ENCODE results near the gene CNTN4. TPM values are rescaled to one million over a fixed set of nuclear protein-coding genes. Genes with fewer than 3 reads are reported as not detected.

The CNTN4 gene
- total RNA-seq, 4 donors from 2014 or later: 6.6 to 10.7 (median 9.7) TPM

- Histone ChIP-seq H3K9me3 (no peaks in the 10 kb centered on the region), H3K36me3 (no peaks in the 10 kb centered on the region), H3K4me3 (no peak overlapping the region), H3K27me3 (no peaks in the 10 kb centered on the region), H3K27ac (replicated peaks in 1 of 4) (no peak overlapping the region), H3K4me1 (no peaks in the 10 kb centered on the region)
- WGBS: 65% methylated on average over 4 of the region's 4 CpGs
- no peak for DNase-seq (ENCODE audit: extremely low spot score)
- intact Hi-C loops (cut with DNase I): no loop called here
- TF ChIP-seq POLR2AphosphoS5 (IDR thresholded peaks at IDR 0.05) (no peak), EP300 (IDR thresholded peaks at IDR 0.05) (no peak), CTCF (IDR thresholded peaks at IDR 0.05) (no peak), POLR2A (IDR thresholded peaks at IDR 0.05; ENCODE audit: low read depth) (no peak)
These were observed 799.2 kb downstream of the CNTN4 start for GRCh38 chr3:2897821-2898220.

- 6% methylated on average over 1 of the region's 1 CpG for WGBS
- TF ChIP-seq EP300 (IDR thresholded peaks at IDR 0.05) (no peak), POLR2A (IDR thresholded peaks at IDR 0.05; ENCODE audit: low read depth) (no peak)
- no peak for DNase-seq (ENCODE audit: extremely low spot score)
- Histone ChIP-seq H3K9me3 (no peaks in the 10 kb centered on the region), H3K4me1 (no peaks in the 10 kb centered on the region), H3K27ac (replicated peaks in 1 of 4) (no peak overlapping the region), H3K36me3 (no peaks in the 10 kb centered on the region), H3K4me3 (no peak overlapping the region), H3K27me3 (no peaks in the 10 kb centered on the region)
- intact Hi-C loops (cut with DNase I): no loop called here
These were observed 800.1 kb downstream of the CNTN4 start for GRCh38 chr3:2898591-2899353.

- WGBS: 86% methylated on average over 2 of the region's 2 CpGs
- no peak for TF ChIP-seq EP300 (IDR thresholded peaks at IDR 0.05)
- no peak for TF ChIP-seq POLR2A (IDR thresholded peaks at IDR 0.05; ENCODE audit: low read depth)
- no peak for TF ChIP-seq POLR2AphosphoS5 (IDR thresholded peaks at IDR 0.05)
- no peak for TF ChIP-seq CTCF (IDR thresholded peaks at IDR 0.05)
- no peaks in the 10 kb centered on the region for H3K27me3 ChIP-seq
- intact Hi-C loops (cut with DNase I): no loop called here
- H3K4me3 ChIP-seq: no peak overlapping the region
- H3K36me3 ChIP-seq: no peaks in the 10 kb centered on the region
- no peak for DNase-seq (ENCODE audit: extremely low spot score)
- H3K4me1 ChIP-seq: no peaks in the 10 kb centered on the region
- no peak overlapping the region for H3K27ac ChIP-seq (replicated peaks in 1 of 4)
- H3K9me3 ChIP-seq: no peaks in the 10 kb centered on the region
These were observed 805.4 kb downstream of the CNTN4 start for GRCh38 chr3:2904054-2904453.

- DNase-seq (ENCODE audit: extremely low spot score): no peak
- H3K4me3 ChIP-seq: no peak overlapping the region
- no peaks in the 10 kb centered on the region for H3K36me3 ChIP-seq
- no peak for TF ChIP-seq POLR2AphosphoS5 (IDR thresholded peaks at IDR 0.05)
- no peak for TF ChIP-seq EP300 (IDR thresholded peaks at IDR 0.05)
- H3K27me3 ChIP-seq: no peaks in the 10 kb centered on the region
- intact Hi-C loops (cut with DNase I): no loop called here
- no peaks in the 10 kb centered on the region for H3K4me1 ChIP-seq
- H3K9me3 ChIP-seq: no peaks in the 10 kb centered on the region
- 77% methylated on average over 5 of the region's 5 CpGs for WGBS
- no peak overlapping the region for H3K27ac ChIP-seq (replicated peaks in 1 of 4)
These were observed 810.2 kb downstream of the CNTN4 start for GRCh38 chr3:2908693-2909351.

- no peak for TF ChIP-seq POLR2AphosphoS5 (IDR thresholded peaks at IDR 0.05)
- TF ChIP-seq POLR2A (IDR thresholded peaks at IDR 0.05; ENCODE audit: low read depth): no peak
- TF ChIP-seq CTCF (IDR thresholded peaks at IDR 0.05): no peak
- TF ChIP-seq EP300 (IDR thresholded peaks at IDR 0.05): no peak
- no peak for DNase-seq (ENCODE audit: extremely low spot score)
- Histone ChIP-seq H3K27me3 (no peaks in the 10 kb centered on the region), H3K4me1 (no peaks in the 10 kb centered on the region), H3K27ac (replicated peaks in 1 of 4) (no peak overlapping the region), H3K9me3 (no peaks in the 10 kb centered on the region), H3K4me3 (no peak overlapping the region), H3K36me3 (no peaks in the 10 kb centered on the region)
- 76% methylated on average over 2 of the region's 2 CpGs for WGBS
- intact Hi-C loops (cut with DNase I): no loop called here
These were observed 812.3 kb downstream of the CNTN4 start for GRCh38 chr3:2910997-2911396.
